Natural killer cell (primary cell): ENCODE measurements around the gene SERPINA3. TPM values are rescaled to one million over a fixed set of nuclear protein-coding genes. Genes with fewer than 3 reads are reported as not detected.
A peak's percentile ranks its signal among the peaks of the same experiment; 100 is the strongest.

Experiments used
- ATAC-seq, 3 donors: fragments of 150-1000 bp in 2 of 3; fragments of 200-7000 bp in 1 of 3; cut with Tn5 transposase; 1 replicate in 1 of 3; 2 replicates in 2 of 3; pipeline ENCODE4 v1.10.0; 2021; ENCODE audit warnings: mild to moderate bottlenecking in 2 of 3, moderate library complexity in 2 of 3
- DNase-seq, 2 donors: peaks; one replicate each; pipeline versions ENCODE4 v3.0.0 to v3.0.0-alpha.2; 2013 to 2021; ENCODE audit warnings: mixed read lengths in 1 of 2
- H3K27ac ChIP-seq: one replicate; pipeline ENCODE4 v1.5.1; 2013; ENCODE audit warnings: mild to moderate bottlenecking, low read length
- H3K27me3 ChIP-seq: one replicate; pipeline ENCODE4 v1.6.1; 2013; ENCODE audit warnings: low read length; ENCODE audit not compliant: control insufficient read depth, insufficient read depth
- H3K36me3 ChIP-seq: one replicate; pipeline ENCODE4 v1.6.1; 2013; ENCODE audit warnings: low read length; ENCODE audit not compliant: control insufficient read depth, insufficient read depth
- H3K4me1 ChIP-seq: one replicate; pipeline ENCODE4 v1.6.1; 2013; ENCODE audit warnings: low read length; ENCODE audit not compliant: control insufficient read depth, insufficient read depth
- H3K4me3 ChIP-seq: one replicate; pipeline ENCODE4 v1.5.1; 2013; ENCODE audit warnings: low read length
- H3K9me3 ChIP-seq: one replicate; pipeline ENCODE4 v1.6.1; 2013; ENCODE audit warnings: low read length; ENCODE audit not compliant: control insufficient read depth, insufficient read depth
- H3K27ac Mint-ChIP-seq, 2 donors: one replicate each; pipeline ENCODE4 v1.8.0; 2022; ENCODE audit warnings: mild to moderate bottlenecking in 2 of 2, mixed read lengths in 2 of 2, moderate library complexity in 1 of 2
- H3K27me3 Mint-ChIP-seq, 2 donors: one replicate each; pipeline ENCODE4 v1.8.0; 2022; ENCODE audit warnings: low read depth in 2 of 2, mixed read lengths in 2 of 2
- H3K36me3 Mint-ChIP-seq: one replicate; pipeline ENCODE4 v1.8.0; 2022; ENCODE audit warnings: mixed read lengths
- H3K4me1 Mint-ChIP-seq, 2 donors: one replicate each; pipeline ENCODE4 v1.8.0; 2022; ENCODE audit warnings: mixed read lengths in 2 of 2
- H3K4me3 Mint-ChIP-seq: one replicate; pipeline ENCODE4 v1.8.0; 2022; ENCODE audit warnings: mild to moderate bottlenecking, moderate library complexity, mixed read lengths
- H3K9me3 Mint-ChIP-seq, 2 donors: one replicate each; pipeline ENCODE4 v1.8.0; 2022; ENCODE audit warnings: mixed read lengths in 2 of 2
- CTCF ChIP-seq: fragments of 200-600 bp; IDR thresholded peaks from one replicate; pipeline ENCODE4 v1.8.0; 2022; ENCODE audit warnings: antibody characterized with exemption
- WGBS: methylation state at CpG from one replicate; pipeline ENCODE4 v1.1.7; 2013; ENCODE audit warnings: missing lambda C conversion rate; ENCODE audit not compliant: insufficient coverage; 5-methylcytosine and 5-hydroxymethylcytosine counted together
- intact Hi-C: fragments of 100-400 bp; cut with micrococcal nuclease; formaldehyde crosslinking; loops from one replicate; pipeline ENCODE4 v1.14.2; 2022
- total RNA-seq, 4 donors: library from RNA; stranded (reverse); fragments of 120-200 nt in 1 of 4; gene quantifications; one replicate each; pipeline versions ENCODE4 v1.2.3 to v1.2.4, GENCODE V29; 2013 to 2022

Gene SERPINA3
- total RNA-seq, 3 donors from 2014 or later (not counting 1 experiment from before 2014, with no cell fraction given) = not detected

- Mint-ChIP-seq H3K4me1 (no peaks in the 10 kb centered on the region), H3K36me3 (no peaks in the 10 kb centered on the region), H3K27ac (no peak overlapping the region), H3K27me3 (peaks cover 0 to 3% of the 10 kb centered on the region in 2 donors), H3K9me3 (no peaks in the 10 kb centered on the region), H3K4me3 (no peak overlapping the region)
- 74% methylated on average over 7 of the region's 9 CpGs for WGBS
- no peak for DNase-seq
- H3K27ac ChIP-seq = no peak overlapping the region
- peaks cover 5% of the 10 kb centered on the region for H3K9me3 ChIP-seq
- no peak overlapping the region for H3K4me3 ChIP-seq
- no peaks in the 10 kb centered on the region for H3K4me1 ChIP-seq
- ATAC-seq = peak in 1 of 3 donors; percentile 35
- no peaks in the 10 kb centered on the region for H3K27me3 ChIP-seq
- intact Hi-C loops = no loop called here
- TF ChIP-seq CTCF = no peak
- H3K36me3 ChIP-seq = no peaks in the 10 kb centered on the region
Measured at GRCh38 chr14:94650806-94651805, 38.9 kb downstream of the SERPINA3 start.

DNA sequence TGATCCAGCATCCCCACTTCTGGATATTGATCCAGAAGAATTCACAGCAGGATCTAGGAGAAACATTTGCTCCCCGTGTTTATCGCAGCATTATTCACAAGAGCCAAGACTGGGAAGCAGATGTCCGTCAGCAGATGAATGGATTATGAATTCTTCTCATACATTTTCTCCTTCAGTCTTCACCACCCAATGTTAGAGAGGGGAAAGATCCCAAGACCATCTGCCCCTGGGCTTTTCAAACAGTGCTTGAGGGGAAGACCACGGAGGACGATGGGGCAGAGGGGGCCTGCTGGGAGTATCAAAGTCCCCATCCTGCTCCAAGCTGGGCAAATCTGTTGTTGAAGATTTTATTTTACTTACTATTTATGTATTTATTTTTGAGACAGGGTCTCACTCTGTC lies 41.1 kb downstream of the SERPINA3 start:
- no peak for DNase-seq
- Histone ChIP-seq H3K27me3 (no peaks in the 10 kb centered on the region), H3K36me3 (no peaks in the 10 kb centered on the region), H3K4me3 (no peak overlapping the region), H3K27ac (no peak overlapping the region), H3K4me1 (no peaks in the 10 kb centered on the region), H3K9me3 (peaks cover under 1% of the 10 kb centered on the region)
- no peaks in the 10 kb centered on the region for H3K4me1 Mint-ChIP-seq
- no peaks in the 10 kb centered on the region for H3K36me3 Mint-ChIP-seq
- H3K4me3 Mint-ChIP-seq = no peak overlapping the region
- ATAC-seq = no peak
- 89% methylated on average over 4 of the region's 5 CpGs for WGBS
- peaks cover 0 to 3% of the 10 kb centered on the region in 2 donors for H3K27me3 Mint-ChIP-seq
- TF ChIP-seq CTCF = no peak
- intact Hi-C loops = no loop called here
- H3K9me3 Mint-ChIP-seq = no peaks in the 10 kb centered on the region
- H3K27ac Mint-ChIP-seq = no peak overlapping the region

DNA sequence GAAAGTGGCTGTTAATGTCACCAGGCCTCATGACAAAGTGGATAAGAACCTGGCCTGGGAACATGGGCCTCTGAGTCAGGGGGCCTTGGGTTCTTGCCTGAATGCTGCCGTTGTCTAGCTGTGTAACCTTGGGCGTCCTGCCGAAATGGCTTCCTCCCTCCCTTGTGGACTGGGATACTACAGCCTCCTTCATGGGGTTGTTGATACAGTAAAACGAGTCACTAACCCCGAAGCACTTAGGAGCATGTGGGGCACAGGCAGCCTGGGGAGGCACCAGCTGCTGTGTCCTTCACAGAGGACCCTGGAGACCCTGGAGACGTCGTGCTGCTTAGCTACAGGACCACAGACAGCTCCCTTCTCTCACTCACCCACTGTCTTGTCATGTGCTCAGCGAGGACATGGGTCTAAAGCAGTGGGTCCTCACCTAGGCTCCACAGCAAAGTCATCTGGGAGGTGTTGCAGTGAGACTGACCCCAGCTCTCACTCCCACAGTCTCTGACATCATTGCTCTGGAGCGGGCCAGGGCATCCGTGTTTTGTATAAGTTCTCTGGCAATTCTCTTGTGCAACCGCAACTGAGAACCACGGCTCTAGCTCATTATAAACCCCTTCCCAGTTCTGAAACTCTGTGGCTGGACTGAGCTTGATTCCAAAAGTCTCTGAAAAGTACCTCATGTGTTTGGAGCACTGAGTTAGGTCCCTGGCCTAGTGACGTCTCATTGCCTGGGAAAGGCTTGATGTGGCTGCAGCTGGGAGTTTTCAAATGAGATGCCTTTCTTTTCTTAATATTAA lies 42.1 kb downstream of the SERPINA3 start:
- Mint-ChIP-seq H3K27ac (no peak overlapping the region), H3K4me3 (no peak overlapping the region), H3K36me3 (no peaks in the 10 kb centered on the region), H3K9me3 (no peaks in the 10 kb centered on the region), H3K27me3 (peaks cover 0 to 3% of the 10 kb centered on the region in 2 donors), H3K4me1 (no peaks in the 10 kb centered on the region)
- DNase-seq = no peak
- ATAC-seq = no peak
- Histone ChIP-seq H3K27me3 (no peaks in the 10 kb centered on the region), H3K9me3 (no peaks in the 10 kb centered on the region), H3K4me1 (no peaks in the 10 kb centered on the region), H3K4me3 (no peak overlapping the region), H3K36me3 (no peaks in the 10 kb centered on the region), H3K27ac (no peak overlapping the region)
- intact Hi-C loops = no loop called here
- WGBS = 70% methylated on average over 13 of the region's 13 CpGs
- no peak for TF ChIP-seq CTCF
